Naive thymus-derived CD4-positive, alpha-beta T cell (primary cell): Measurements from ENCODE around the gene HOXC6. TPM values are rescaled to one million over a fixed set of nuclear protein-coding genes. Genes with fewer than 3 reads are reported as not detected.

Source experiments
- microRNA-seq: library from miRNA; unstranded; fragments of <30 nt; microRNA quantifications from one replicate; pipeline ENCODE4 v1.2.0, GENCODE V29; 2022; ENCODE audit warnings: borderline microRNAs expressed
- polyA plus RNA-seq, 2 donors: library from polyadenylated mRNA; unstranded; fragments of 300-500 nt; fragmentation: Illumina TruSeq; gene quantifications; one replicate each; pipeline ENCODE4 v1.2.3, GENCODE V29; 2021
- total RNA-seq, 6 experiments: library from RNA in 5 of 6; stranded (reverse) in 5 of 6; gene quantifications; 1 replicate in 5 of 6; 2 replicates in 1 of 6; pipeline ENCODE4 v1.2.3 and lab custom pipeline; 2021 to 2026

HOXC6 gene
- total and polyA plus RNA-seq, 7 experiments from 2014 or later: not detected

Small RNAs within 50 kb of the gene (microRNA-seq; reads per million reads assigned to microRNA genes)
- not detected for gene MIR196A2
- gene MIR615: 1.6 reads per million

Other genes with a start within 250 kb of the HOXC6 start
- not detected for gene HOXC13, start 89.6 kb upstream of the HOXC6 start, total RNA-seq
- not detected for gene HOXC13, start 89.6 kb upstream of the HOXC6 start, polyA plus RNA-seq
- not detected for gene HOXC12, start 73.5 kb upstream of the HOXC6 start, total RNA-seq
- not detected for gene HOXC12, start 73.5 kb upstream of the HOXC6 start, polyA plus RNA-seq
- gene HOXC11, start 55.3 kb upstream of the HOXC6 start, total RNA-seq: not detected
- not detected for gene HOXC11, start 55.3 kb upstream of the HOXC6 start, polyA plus RNA-seq
- gene HOTAIR, start 53.5 kb upstream of the HOXC6 start, total RNA-seq: not detected
- not detected for gene HOTAIR, start 53.5 kb upstream of the HOXC6 start, polyA plus RNA-seq
- gene HOXC10, start 43.3 kb upstream of the HOXC6 start, total RNA-seq: not detected
- not detected for gene HOXC10, start 43.3 kb upstream of the HOXC6 start, polyA plus RNA-seq
- not detected for gene HOXC9, start 28.3 kb upstream of the HOXC6 start, total RNA-seq
- not detected for gene HOXC9, start 28.3 kb upstream of the HOXC6 start, polyA plus RNA-seq
- not detected for gene HOXC8, start 19.5 kb upstream of the HOXC6 start, total RNA-seq
- not detected for gene HOXC8, start 19.5 kb upstream of the HOXC6 start, polyA plus RNA-seq
- not detected for gene HOXC5, start 4.6 kb downstream of the HOXC6 start, total RNA-seq
- not detected for gene HOXC5, start 4.6 kb downstream of the HOXC6 start, polyA plus RNA-seq
- under 1 TPM in 2 of 5 experiments, not detected in 3; 0.24 to 0.98 TPM for gene HOXC4, start 25.4 kb downstream of the HOXC6 start, total RNA-seq
- not detected for gene HOXC4, start 25.4 kb downstream of the HOXC6 start, polyA plus RNA-seq
- gene SMUG1, start 160.5 kb downstream of the HOXC6 start, total RNA-seq: 10 to 100 TPM in 4 of 5 experiments, 1 to 10 TPM in 1; 9.4 to 29.9 (median 22.2) TPM
- gene SMUG1, start 160.5 kb downstream of the HOXC6 start, polyA plus RNA-seq: 10 to 100 TPM; 20.6 to 25.0 TPM